ENCODE results near the gene DENND4A.

DNA sequence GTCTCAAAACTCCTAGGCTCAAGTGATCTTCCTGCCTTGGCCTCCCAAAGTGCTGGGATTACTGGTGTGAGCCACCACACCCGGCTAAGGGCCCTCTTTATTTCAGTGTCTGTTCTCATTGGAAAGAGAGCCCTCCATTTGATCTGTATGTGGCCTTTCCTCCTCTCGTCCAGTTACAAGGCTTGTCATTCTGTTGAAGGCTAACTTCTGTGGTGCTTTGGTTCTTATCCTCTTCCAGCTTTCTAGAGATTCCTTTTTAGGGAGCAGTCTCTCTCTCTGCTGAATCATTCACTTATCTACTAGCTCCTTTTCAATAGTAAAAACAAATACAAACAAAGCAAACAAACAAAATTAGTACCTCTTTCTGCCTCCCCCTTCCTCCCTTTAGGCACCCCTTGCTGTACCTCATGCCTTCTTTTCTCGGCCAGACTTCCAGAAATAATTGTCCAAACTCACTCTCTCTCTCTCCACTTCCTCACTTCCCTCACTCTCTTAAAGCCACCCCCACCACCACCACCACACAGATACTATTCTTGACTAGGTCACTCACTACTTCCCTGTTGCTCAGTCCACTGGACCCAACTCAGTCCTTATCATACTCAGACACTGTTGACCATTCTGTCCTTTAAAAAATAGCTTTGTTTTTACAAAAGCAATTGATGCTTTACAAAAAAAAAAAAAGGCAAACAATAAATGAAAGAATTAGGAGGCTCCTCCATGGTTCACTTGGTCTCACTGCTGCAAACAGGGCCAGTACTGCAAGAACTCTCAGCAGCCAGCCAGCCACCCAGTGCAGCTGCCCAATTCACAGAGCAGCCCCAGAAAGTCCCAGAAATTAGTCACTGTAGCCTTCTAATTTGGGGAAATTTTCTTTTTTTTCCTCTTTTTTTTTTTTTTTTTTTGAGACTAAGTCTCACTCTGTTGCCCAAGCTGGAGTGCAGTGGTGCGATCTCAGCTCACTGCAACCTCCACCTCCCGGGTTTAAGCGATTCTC lies 45.5 kb upstream of the DENND4A start:
- TF ChIP-seq, protein P1, sequence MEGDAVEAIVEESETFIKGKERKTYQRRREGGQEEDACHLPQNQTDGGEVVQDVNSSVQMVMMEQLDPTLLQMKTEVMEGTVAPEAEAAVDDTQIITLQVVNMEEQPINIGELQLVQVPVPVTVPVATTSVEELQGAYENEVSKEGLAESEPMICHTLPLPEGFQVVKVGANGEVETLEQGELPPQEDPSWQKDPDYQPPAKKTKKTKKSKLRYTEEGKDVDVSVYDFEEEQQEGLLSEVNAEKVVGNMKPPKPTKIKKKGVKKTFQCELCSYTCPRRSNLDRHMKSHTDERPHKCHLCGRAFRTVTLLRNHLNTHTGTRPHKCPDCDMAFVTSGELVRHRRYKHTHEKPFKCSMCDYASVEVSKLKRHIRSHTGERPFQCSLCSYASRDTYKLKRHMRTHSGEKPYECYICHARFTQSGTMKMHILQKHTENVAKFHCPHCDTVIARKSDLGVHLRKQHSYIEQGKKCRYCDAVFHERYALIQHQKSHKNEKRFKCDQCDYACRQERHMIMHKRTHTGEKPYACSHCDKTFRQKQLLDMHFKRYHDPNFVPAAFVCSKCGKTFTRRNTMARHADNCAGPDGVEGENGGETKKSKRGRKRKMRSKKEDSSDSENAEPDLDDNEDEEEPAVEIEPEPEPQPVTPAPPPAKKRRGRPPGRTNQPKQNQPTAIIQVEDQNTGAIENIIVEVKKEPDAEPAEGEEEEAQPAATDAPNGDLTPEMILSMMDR (IDR thresholded peaks at IDR 0.05) = no peak
- TF ChIP-seq POLR2A (IDR thresholded peaks at IDR 0.05) = no peak
